GM19463 (cell line): ENCODE results near the gene TFAP2A.

Experiments
- ATAC-seq: cut with Tn5 transposase; IDR thresholded peaks from one replicate; pipeline ENCODE4 v1.9.1; 2021; ENCODE audit warnings: mild to moderate bottlenecking, moderate library complexity; ENCODE audit not compliant: unreplicated experiment

The TFAP2A gene

GRCh38 chr6:10413850-10414738 is 780 bp downstream of the TFAP2A start:
- no peak for ATAC-seq

- ATAC-seq, result peak; percentile 27
These were observed 1.5 kb downstream of the TFAP2A start for GRCh38 chr6:10413262-10413849.

- peak; percentile 35 for ATAC-seq
These were observed 2.2 kb downstream of the TFAP2A start for GRCh38 chr6:10412461-10413261.

GRCh38 chr6:10411971-10412460 is 2.9 kb downstream of the TFAP2A start:
- peak; percentile 51 for ATAC-seq

- no peak for ATAC-seq
These were observed 3.5 kb downstream of the TFAP2A start for GRCh38 chr6:10411131-10411970.

- no peak for ATAC-seq
These were observed 4.4 kb downstream of the TFAP2A start for GRCh38 chr6:10410207-10411050.

- ATAC-seq, result no peak
These were observed 5.1 kb downstream of the TFAP2A start for GRCh38 chr6:10409731-10410206.

- no peak for ATAC-seq
These were observed 5.6 kb downstream of the TFAP2A start for GRCh38 chr6:10409233-10409721.

- no peak for ATAC-seq
These were observed 6.4 kb downstream of the TFAP2A start for GRCh38 chr6:10408457-10408856.

GRCh38 chr6:10407674-10408054 is 7.2 kb downstream of the TFAP2A start:
- no peak for ATAC-seq

GRCh38 chr6:10407018-10407673 is 7.7 kb downstream of the TFAP2A start:
- ATAC-seq, result no peak

GRCh38 chr6:10406556-10406955 is 8.3 kb downstream of the TFAP2A start:
- ATAC-seq, result no peak

- ATAC-seq, result no peak
These were observed 9.4 kb downstream of the TFAP2A start for GRCh38 chr6:10405513-10405900.

GRCh38 chr6:10404799-10405512 is 9.9 kb downstream of the TFAP2A start:
- ATAC-seq, result no peak

GRCh38 chr6:10404107-10404798 is 10.6 kb downstream of the TFAP2A start:
- ATAC-seq, result peak; percentile 95

GRCh38 chr6:10403385-10404106 is 11.3 kb downstream of the TFAP2A start:
- ATAC-seq, result peak; percentile 18
